Measurements from ENCODE around the gene PEX16.

Gene PEX16

GRCh38 chr11:45871638-45872037 lies 46.0 kb downstream of the PEX16 start:
- DNase-seq, result no peak

GRCh38 chr11:45870706-45871105 lies 47.0 kb downstream of the PEX16 start:
- no peak for DNase-seq

GRCh38 chr11:45869551-45869950 lies 48.1 kb downstream of the PEX16 start:
- no peak for DNase-seq

DNA sequence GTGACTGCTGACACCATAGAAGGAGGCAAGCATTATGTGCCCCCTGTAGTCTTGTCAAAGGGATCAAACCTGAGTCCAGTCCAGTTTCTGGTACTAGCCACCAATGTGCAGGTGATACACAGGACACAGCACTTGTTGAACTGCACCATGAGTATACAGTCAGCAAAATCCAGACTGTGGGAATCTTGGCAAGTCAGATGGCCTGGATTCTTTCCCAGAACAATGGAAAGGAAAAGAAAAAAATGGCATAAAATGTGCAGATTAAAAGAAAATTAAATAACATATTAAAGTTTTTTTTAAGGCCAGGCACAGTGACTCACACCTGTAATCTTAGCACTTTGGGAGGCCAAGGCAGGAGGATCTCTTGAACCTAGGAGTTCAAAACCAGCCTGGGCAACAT lies 53.6 kb downstream of the PEX16 start:
- DNase-seq, result no peak

GRCh38 chr11:45860764-45861510 lies 56.7 kb downstream of the PEX16 start:
- DNase-seq, result no peak

DNA sequence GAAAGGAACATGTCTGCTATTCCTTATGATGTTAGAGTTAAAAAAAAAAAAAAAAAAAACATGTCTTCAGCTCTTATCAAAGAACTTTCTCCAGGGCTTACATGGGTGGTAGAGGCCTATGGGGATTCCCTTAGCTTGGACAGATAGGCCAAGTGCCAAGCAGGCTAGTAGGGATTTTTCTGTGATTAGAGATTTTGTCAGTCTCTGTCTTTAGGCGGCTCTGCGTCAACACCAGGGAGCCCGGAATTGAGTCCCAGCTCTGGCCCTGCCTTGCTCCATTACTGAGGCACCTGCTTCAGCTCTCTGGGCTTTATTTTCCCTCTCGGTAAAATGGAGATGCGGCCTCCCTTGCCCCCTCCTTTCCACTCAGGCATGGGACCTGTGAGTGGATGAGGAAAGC lies 57.3 kb downstream of the PEX16 start:
- no peak for DNase-seq
